ENCODE data around the gene STIP1. TPM values are rescaled to one million over a fixed set of nuclear protein-coding genes. Genes with fewer than 3 reads are reported as not detected.
A peak's percentile ranks its signal among the peaks of the same experiment; 100 is the strongest.

The STIP1 gene
- total and polyA plus RNA-seq, 8 donors: 124 to 209 (median 169) TPM

GRCh38 chr11:64178203-64178602, 7.8 kb upstream of the STIP1 start:
- intact Hi-C loops (cut with DNase I): no loop called here
- ATAC-seq (no peak), DNase-seq (no peak)
- no peak for TF ChIP-seq CTCF (IDR thresholded peaks at IDR 0.05)
- H3K9me3 ChIP-seq: peaks cover 0 to 5% of the 10 kb centered on the region in 2 donors
- no peaks in the 10 kb centered on the region for H3K36me3 ChIP-seq
- no peak overlapping the region for H3K27ac ChIP-seq
- H3K4me1 ChIP-seq: peaks cover 10 to 25% of the 10 kb centered on the region in 2 donors
- no peaks in the 10 kb centered on the region for H3K27me3 ChIP-seq
- no peak overlapping the region for H3K4me3 ChIP-seq

DNA sequence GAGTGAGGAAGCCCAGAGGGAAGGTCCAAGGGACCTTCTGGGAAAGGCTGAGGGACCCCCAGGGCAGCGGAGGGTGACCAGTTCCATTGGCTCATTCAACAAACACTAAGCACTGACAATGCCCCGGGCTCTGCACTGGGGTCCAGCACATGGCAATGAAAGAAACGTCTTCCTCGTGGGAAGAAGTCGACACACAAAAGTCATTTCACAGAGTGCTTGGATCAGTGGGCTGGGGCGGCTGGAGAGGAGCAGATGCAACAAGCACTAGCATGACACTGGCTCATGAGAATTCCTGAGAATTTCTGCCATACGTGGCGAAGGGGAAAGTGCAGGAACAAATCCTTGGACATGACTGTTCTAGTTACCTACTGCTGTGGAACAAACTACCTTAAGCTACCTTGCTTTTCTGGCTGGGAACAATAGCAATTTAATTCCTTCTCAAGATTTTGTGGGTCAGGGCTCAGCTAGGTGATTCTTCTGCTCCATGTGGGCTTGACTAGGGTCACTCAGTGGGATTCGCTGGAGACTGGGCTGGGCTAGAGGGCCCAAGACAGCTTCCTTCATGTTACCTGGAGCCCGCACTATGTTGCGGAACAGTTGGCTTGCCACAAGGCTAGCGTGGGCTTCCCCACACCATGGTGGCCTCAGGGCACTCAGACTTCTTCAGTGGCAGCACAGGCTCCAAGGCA, 6.9 kb upstream of the STIP1 start:
- TF ChIP-seq CTCF (IDR thresholded peaks at IDR 0.05): no peak
- intact Hi-C loops (cut with DNase I): no loop called here
- H3K4me1 ChIP-seq: peaks cover 10 to 34% of the 10 kb centered on the region in 2 donors
- no peak overlapping the region for H3K4me3 ChIP-seq
- DNase-seq: peak in 1 of 4 donors; percentile 24
- no peaks in the 10 kb centered on the region for H3K9me3 ChIP-seq
- no peak for ATAC-seq
- H3K27ac ChIP-seq: no peak overlapping the region
- no peaks in the 10 kb centered on the region for H3K36me3 ChIP-seq
- H3K27me3 ChIP-seq: no peaks in the 10 kb centered on the region

GRCh38 chr11:64180891-64181290, 5.1 kb upstream of the STIP1 start:
- no peaks in the 10 kb centered on the region for H3K36me3 ChIP-seq
- intact Hi-C loops (cut with DNase I): no loop called here
- no peaks in the 10 kb centered on the region for H3K27me3 ChIP-seq
- peak overlapping the region; percentile 70 to 79 for H3K27ac ChIP-seq
- H3K4me1 ChIP-seq: peaks cover 14 to 45% of the 10 kb centered on the region in 2 donors
- TF ChIP-seq CTCF (IDR thresholded peaks at IDR 0.05): no peak
- peak in 1 of 4 donors; percentile 7 for DNase-seq
- ATAC-seq: no peak
- H3K4me3 ChIP-seq: no peak overlapping the region
- H3K9me3 ChIP-seq: no peaks in the 10 kb centered on the region

DNA sequence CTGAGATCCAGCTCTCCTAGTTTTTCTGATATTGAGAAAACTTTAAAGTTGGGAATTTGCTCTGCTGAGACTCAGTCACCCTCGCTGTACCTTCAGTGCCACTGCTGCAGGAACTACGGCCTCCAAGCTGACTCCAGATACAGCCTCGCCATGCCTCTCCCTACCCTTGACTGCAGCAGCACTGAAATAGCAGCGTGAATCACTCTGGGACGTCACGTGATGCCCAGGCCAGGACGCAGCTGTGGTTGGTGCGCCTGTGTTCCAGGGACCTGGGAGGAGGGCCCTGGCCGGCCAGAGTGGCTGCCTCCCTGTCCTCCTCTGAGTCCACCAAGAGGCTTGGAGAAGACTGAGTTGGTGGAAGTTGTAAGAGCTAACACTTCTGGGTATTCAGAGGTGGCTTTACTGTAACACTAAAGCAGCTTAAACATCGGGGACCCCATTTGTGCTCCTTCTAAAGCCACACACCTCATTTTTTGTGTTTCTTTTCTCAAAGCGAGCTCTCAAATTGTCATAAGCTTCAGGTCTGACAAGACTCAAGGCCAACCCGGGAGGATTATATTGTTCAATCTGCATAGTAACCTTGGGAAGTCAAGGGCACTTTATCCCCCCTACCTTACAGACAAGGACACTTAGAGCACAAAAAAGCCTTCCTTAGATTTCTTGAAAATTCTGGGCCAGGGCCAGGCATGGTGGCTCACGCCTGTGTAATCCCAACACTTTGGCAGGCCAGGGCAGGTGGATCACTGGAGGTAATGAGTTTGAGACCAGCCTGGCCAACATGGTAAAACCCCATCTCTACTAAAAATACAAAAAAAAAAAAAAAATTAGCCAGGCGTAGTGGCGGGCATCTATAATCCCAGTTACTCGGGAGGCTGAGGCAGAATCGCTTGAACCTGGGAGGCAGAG, 4.2 kb upstream of the STIP1 start:
- peaks cover 14 to 45% of the 10 kb centered on the region in 2 donors for H3K4me1 ChIP-seq
- no peaks in the 10 kb centered on the region for H3K9me3 ChIP-seq
- intact Hi-C loops (cut with DNase I): no loop called here
- peak; percentile 68 to 94 (median 93) for DNase-seq
- no peaks in the 10 kb centered on the region for H3K27me3 ChIP-seq
- peak overlapping the region; percentile 70 to 79 for H3K27ac ChIP-seq
- ATAC-seq: peak; percentile 58
- no peaks in the 10 kb centered on the region for H3K36me3 ChIP-seq
- H3K4me3 ChIP-seq: no peak overlapping the region
- no peak for TF ChIP-seq CTCF (IDR thresholded peaks at IDR 0.05)

DNA sequence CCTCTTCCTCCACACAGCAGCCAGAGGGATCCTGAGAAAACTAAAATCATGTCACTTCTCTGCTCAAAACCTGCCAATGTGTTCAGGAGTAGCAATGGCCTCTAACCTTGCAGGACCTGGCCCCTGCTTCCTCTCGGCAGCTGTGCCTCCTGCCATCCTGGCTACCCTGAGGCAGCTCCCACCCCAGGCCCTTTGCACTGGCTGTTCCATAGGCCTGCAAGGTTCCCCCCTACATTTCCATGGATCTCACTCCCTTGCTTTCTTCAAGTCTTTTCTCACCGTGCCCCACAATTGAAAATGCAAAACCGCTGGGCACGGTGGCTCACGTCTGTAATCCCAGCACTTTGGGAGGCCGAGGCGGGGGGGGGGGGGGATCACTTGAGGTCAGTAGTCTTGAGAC, 2.1 kb upstream of the STIP1 start:
- ATAC-seq (no peak), DNase-seq (peak in 1 of 4 donors; percentile 13)
- Histone ChIP-seq H3K4me3 (no peak overlapping the region), H3K9me3 (no peaks in the 10 kb centered on the region), H3K4me1 (peaks cover 14 to 45% of the 10 kb centered on the region in 2 donors), H3K27ac (peak overlapping the region in 1 of 2 donors; percentile 8), H3K36me3 (peaks cover 0 to 2% of the 10 kb centered on the region in 2 donors), H3K27me3 (no peaks in the 10 kb centered on the region)
- TF ChIP-seq CTCF (IDR thresholded peaks at IDR 0.05): no peak
- intact Hi-C loops (cut with DNase I): no loop called here

Data from left lung (tissue), 10 donors.